DMS53 (cell line): ENCODE results near the gene PIK3C2G.
"Not testable (repeated sequence)": the region's sequence is repeated elsewhere in the genome, so short reads cannot be mapped to it uniquely, and the experiment has no call there.

Experiments used
- DNase-seq: peaks from one replicate; lab custom pipeline; 2025; lab: John Stamatoyannopoulos, UW

The PIK3C2G gene

DNA sequence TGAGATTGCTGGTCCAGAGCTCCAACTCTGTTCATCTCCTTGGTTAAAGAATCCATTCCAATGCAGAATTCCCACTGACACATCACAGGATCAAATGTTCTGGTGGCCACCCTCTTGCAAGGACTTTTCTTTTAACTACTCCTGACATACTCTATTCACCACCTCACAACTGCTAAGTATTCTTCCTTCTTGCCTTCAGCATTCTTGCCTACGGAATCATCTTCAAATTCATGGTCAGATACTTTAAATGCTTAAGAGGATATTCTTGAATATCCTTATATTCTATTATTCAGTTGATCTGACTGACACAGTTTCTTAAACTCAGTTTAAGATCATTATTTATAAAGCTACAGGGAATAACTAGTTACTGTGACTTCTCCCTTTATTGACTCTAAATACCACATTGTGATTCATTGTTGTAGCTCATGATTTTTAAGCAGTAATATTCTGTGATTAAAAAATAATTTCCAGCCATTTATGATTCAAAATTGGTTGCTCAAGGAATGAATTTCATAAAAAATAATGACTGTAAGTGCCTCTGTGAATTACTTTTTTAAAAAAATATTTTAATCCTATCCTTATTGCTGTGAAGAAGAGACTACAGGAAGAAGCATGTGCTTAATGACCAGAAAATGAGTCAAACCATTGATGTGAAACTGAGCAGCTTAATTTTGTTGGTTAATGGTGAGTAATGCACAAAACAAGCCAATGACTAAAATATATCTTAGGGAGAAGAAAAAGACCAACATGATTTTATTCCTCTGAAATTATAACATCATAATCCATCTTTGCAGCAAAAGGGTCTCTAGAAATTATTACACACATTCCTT is 207.1 kb downstream of the PIK3C2G start:
- DNase-seq, result no peak

DNA sequence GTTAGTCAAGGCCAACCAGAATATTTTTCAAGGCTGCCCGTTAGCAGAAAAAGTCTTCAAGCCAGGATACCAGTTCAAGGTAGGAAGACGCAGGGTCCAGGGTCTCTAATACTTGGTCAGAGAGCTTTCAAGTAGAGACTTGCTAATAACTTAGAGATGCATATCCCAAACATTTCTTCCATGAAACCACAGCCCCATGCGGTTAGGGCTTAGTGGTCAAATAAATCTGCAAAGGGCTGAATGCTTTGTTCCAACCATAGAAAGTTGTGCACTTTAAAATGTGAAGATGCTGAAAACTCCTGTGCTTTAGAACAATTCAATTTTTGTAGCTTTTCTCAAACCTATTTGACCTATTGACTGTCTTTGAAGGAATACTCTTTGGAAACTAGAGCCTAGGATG is 208.9 kb downstream of the PIK3C2G start:
- DNase-seq, result no peak

DNA sequence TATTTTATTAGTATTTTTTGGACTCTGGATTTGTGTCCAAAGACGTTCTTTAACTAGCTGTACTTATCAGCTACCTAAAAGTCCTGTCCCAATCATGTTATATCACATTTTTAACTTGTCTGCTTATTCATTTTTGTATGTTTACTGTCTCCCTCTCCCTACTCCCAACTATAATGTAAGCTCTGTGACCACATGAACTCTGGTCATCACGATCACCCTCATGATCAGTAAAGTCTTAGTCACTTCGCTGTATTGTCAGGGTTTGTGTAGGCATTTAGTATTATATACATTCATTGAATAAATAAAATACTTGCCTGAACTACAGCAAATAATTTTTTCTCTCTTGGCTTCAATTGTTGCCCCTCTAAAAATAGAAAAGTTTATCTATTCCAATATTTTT is 211.0 kb downstream of the PIK3C2G start:
- no peak for DNase-seq

DNA sequence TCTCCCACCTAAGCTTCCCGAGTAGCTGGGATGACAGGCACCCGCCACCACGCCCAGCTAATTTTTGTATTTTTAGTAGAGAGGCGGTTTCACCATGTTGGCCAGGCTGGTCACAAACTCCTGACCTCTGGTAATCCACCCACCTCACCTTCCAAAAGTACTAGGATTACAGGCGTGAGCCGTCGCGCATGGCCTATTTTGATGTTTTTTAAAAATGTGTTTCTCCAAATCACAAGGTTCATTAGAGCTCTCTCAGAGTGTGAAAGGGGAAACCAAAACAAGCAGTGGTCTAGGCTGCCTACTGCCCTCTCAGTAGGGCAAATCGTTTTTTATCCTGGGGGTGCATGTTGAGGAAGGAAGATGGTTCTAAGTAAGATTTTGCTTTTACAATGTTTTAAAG is 211.5 kb downstream of the PIK3C2G start:
- no peak for DNase-seq

DNA sequence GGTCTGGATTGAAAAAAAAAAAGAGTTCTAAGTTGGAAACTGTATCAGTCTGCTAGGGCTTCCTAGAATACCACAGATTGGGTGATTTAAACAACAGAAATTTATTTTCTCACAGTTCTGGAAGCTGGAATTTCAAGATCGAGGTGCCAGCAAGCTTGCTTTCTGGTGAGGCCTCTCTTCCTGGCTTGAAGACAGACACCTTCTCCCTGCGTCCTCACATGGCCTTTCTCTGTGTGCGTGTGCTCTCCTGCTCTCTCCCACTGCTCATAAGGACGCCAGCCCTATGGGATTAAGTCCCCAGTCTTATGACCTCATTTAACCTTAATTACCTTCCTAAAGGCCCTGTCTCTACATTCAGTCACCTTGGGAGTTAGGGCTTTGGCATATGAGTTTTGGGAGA is 215.5 kb downstream of the PIK3C2G start:
- DNase-seq, result no peak

DNA sequence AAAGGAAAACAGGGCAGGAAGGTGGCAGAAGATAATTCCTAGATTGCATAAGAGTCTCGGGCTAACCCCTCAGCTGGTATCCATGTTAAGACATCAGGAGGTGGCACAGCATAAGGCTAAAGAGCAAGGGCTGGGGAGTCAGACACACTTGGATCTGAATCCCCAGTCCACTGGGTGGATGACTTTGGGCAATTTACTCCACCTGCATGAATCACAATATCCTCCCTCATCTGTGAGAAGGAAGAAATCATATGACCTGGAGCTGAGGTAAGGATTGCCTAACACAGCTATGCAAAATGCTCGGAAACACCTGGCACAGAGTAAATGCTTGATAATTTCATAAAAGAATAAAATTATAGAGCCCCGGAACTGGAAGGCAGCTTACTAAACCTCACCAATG is 217.9 kb downstream of the PIK3C2G start:
- DNase-seq, result no peak

DNA sequence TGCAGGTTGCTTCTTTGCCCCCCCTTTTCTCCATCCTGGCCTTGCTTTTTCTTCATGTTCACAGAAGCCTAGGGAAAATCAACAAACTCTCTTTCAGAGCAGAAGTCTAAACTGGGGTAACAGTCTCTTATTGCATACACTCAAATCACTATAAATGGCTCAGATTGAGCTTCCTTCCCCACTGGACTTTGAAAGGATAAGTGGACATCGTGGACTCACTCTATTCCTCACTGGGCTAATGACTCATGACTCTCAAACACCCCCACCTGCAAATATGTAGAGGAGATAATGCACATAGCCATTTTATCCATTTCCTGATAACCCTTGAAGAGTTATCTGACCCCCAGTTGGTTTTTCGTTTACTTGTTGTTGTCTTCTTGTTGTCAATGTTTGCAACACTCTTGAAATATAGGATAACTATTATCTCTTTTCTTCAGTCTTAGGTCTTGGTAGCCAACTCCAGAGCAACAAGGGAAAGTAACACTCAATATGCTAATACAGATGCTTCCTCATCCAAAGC is 221.3 kb downstream of the PIK3C2G start:
- peak; percentile 42 for DNase-seq

DNA sequence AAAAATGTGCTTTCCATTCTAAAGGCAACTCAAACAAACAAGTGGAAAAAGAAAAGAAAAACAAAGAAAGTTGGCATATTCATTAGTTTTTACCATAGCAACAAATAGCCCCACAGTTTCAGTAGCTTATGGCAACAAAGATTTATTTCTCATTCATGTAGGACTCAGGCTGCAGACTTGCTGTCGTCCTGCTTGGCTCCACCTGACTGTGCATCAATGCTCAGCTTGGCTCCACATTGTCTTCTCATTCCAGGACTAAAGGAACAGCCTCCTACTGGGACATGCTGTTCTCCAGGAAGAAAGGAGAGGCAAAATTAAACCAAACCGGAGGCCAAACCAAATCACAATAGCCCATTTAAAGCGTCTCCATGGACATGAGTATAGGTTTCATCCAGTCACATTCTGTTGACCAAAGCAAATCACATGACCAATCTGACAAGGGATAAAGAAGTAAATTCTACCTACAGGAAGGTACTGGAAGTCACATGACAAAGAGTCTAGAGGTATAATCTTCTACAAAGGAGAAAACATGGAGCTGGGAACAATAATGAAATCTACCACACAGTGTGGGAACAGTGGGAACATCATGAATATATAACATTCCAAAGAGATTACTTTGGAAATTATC is 222.5 kb downstream of the PIK3C2G start:
- DNase-seq, result no peak

DNA sequence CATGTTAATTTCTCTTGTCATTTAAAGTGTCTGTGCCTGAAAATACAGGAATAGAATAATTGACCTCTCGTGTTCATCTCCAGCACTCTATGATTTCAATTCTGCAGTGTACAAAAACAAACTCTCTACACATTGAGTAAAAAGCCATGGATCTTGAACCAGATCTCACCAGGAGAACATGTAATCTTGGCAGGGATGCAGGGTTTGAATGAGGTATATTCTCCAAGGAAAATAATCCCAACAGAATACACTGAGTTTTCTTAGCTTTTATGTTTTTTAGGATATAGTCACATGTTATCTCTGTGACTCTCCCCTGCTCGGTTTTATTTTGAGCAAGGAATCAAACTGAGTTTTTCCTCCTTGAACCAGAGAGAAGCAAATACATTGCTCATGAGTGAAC is 224.7 kb downstream of the PIK3C2G start:
- no peak for DNase-seq

DNA sequence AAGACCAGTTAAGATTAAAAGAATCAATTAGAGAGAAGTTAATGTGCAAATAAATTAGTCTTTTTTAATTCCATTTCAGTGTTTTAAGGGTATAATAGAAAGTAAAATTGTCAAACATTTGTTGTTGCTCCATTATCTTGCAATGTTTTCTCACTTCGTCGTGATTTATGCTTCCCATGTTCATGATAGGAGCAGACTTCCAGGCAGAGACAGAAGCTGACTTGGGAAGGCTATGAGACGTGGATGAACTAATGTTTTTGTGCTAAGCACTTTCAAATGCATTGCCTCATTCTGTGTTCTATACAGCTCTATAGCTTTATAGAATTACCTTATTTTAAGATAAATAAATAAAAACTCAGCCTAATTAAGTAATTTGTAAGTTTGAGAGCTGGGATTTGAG is 226.2 kb downstream of the PIK3C2G start:
- DNase-seq, result no peak

DNA sequence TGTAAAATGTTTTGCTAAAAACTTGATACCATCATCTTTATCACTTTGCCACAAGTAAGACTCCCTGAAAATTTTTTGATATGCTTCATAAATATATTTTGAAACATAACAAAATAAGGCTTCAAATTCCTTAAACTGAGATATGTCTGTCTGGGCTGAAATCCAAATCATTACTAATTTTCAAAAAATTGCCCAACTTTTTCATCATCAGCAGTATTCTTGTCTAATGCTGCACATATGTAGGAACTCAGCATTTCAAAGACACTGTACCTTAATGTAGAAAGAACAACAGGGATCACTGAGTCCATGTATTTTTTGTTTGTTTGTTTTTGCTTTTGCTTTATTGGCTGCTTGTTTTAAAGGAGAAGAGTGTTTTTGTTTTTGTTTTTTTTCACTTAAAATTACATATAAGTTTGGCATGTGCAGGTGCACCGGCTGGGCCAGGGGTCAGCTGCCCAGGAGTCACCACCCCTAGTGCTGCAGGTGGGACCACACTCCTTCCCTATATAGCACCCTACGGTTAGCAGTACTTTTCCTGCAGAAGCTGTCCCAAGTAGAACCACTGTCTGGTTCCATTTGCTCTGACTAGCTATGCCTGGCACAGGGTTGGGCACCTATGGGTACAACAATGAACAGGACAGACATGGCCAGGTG is 231.2 kb downstream of the PIK3C2G start:
- no peak for DNase-seq

DNA sequence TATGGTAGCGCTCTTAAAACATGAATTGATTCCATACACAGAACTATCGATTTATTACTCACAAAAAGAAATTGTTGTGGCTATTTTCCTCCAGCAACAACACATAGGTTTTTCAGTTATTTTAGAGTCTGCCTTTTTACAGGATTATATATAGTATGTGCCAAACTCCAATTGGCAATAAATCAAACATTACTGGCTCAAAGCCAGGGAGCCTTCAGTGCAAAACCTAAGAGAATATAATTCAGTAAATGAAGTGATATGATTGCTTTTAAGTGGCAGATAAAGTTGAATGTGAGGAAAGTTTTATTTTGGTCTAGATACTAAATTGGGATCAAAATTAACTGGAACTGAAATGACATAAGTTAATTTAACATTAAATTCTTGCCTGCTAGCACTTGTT is 234.8 kb downstream of the PIK3C2G start:
- no peak for DNase-seq

DNA sequence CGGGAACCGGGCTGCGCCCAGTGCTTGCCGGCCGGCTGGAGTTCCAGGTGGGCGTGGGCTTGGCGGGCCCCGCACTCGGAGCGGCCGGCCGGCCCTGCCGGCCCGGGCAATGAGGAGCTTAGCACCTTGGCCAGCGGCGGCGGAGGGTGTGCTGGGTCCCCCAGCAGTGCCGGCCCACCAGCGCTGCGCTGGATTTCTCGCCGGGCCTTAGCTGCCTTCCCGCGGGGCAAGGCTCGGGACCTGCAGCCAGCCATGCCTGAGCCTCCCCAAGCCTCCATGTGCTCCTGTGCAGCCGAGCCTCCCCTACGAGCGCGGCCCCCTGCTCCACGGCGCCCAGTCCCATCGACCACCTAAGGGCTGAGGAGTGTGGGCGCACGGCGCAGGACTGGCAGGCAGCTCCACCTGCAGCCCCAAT is 238.8 kb downstream of the PIK3C2G start:
- not testable (repeated sequence) for DNase-seq

DNA sequence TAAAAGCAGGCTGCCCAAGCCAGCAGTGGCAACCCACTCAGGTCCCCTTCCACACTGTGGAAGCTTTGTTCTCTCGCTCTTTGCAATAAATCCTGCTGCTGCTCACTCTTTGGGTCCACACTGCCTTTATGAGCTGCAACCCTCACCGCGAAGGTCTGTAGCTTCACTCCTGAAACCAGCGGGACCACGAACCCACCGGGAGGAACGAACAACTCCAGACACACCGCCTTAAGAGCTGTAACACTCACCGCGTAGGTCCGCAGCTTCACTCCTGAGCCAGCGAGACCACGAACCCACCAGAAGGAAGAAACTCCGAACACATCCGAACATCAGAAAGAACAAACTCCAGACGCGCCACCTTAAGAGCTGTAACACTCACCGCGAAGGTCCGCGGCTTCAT is 239.4 kb downstream of the PIK3C2G start:
- DNase-seq, result not testable (repeated sequence)

DNA sequence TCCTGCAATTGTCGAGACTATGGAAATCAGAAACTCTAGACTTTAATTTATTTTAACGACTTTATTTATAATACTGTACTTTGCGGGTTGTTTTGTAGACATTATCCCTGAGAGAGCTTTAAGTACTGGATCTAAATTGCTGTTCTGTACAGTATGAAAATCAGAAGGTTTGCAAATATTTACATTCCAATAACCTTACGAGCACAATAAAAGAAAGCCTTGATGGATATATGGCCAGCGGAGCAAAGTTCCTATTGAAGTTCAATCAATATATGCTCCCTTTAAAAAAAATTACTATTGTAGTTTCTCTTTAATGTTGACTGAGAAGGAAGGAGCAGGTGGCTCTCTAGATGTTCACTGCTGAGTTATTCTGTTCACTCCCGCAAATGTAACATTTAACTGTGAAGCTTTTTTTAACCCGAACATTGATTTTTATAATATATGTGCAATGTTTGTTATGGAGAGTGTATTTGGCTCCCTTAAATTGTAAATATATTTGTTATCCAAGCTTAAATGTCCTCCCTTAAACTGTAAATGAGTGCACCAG is 241.2 kb downstream of the PIK3C2G start:
- DNase-seq, result peak; percentile 57

DNA sequence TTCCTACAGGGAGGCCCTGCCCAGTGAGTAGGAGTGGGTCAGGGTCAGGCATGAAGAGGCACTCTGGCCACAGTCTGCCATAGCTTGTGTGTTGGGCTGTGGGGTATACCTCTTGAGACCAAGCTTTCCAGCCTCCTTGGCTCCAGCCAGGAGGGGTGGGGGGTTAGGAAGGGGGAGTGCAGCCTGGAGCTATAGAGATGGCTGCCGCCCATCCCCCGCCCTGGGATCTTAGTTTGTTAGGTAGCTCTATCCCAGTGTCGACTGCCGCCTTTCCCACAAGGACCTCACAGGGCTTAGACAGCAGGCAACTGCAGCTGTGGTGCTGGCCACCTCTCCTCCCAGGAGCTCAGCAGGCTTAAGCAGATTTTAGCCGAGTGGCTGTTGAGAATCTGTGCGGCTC is 260.1 kb downstream of the PIK3C2G start:
- no peak for DNase-seq

DNA sequence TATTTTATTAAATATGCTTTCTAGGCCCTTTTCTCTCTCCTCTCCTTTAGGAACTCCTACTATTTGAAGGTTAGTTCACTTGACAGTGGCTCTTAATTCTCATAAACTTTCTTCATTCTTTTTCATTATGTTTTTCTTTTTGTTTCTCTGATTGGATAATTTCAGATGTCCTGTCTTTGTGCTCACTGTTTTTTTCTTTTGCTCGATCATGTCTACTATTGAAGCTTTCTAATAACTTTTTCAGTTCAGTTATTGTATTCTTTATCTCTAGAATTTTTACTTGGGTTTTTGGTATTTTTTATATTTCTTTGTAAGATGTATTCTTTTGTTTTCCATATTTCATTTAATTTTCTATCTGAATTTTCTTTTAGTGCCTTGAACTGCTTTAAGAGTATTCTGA is 261.5 kb downstream of the PIK3C2G start:
- DNase-seq, result peak; percentile 21

DNA sequence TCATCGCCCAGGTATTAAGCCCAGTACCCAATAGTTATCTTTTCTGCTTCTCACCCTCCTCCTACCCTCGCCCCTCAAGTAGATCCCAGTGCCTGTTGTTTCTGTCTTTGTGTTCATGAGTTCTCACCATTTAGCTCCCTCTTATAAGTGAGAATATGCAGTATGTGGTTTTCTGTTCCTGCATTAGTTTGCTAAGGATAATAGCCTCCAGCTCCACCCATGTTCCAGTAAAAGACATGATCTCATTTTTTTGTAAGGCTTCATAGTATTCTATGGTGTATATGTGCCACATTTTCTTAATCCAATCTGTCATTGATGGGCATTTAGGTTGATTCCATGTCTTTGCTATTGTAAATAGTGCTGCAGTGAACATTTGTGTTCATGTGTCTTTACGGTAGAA is 281.2 kb downstream of the PIK3C2G start:
- not testable (repeated sequence) for DNase-seq

DNA sequence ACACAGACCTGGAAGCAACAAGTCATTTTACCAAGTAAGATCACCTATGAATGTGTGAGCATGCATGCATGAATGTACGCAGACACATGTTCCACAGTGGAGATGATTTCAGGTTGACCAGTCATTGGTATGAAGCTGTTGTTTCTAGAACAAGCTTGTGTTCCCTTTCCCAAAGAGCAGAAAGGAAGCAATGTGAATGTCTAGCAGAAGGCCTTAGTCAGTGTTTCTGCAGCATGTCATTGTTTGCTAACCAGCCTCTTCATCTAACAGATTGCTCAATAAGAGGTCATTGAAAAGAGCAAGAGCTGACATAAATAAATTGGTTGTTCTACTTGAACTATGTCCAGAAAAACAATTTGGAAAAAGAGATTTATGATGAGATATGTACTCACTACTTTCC is 285.1 kb downstream of the PIK3C2G start:
- peak; percentile 94 for DNase-seq

DNA sequence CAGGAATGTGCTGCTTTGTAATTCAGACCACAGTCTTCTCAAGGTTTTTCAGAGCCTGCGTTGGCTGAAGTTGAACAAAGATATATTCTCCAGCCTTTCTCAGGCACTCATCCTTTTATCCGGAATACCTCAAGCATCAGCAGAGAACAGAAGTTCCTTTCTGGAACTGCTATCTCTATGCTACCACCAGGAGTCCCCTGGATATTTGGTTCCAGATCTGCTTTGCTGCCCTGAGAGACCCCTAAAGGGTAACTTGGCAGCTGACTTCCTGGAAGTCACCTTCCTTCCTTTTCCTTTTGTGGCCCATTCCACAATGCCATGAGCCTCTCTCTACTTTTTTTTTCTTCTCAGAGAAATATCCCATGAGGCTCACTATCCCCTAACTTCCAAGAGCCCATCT is 288.3 kb downstream of the PIK3C2G start:
- no peak for DNase-seq

DNA sequence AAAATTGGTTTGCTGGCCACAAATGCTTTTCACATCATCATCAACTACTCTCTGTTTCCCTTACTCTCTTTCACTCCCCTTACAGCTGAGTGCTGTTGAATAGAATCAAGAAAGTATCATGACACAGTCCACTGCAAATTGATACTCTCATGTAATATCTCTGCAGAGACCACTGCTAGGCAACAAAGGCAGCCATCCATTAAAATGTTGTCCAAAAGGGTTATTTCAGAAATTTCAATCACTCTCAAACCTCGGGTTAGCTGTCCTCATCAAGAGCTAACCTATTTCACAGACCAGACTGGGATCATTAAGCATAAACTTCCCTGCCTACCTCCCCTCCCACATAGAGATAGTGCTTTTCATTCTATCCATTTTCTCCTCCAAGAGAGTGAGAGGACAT is 289.8 kb downstream of the PIK3C2G start:
- DNase-seq, result no peak

DNA sequence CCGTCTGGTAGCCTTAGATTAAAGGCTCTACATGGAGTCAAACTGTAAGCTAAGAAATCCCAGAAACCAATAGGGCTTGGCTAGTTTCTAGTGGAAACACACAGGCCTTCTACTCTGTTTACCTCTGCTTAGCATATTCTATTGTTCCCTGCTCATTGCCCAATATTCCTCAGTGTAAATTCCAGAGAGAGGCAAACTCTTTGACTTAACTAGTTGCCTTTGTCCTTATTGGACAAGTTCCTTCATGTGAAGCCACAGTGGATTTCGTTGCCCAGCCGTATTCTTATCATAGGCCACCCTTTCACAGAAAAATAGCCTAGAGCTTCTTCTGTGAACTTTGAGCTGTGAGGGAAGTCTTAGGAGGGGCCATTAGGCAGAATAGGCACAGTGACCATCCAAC is 290.4 kb downstream of the PIK3C2G start:
- DNase-seq, result no peak

DNA sequence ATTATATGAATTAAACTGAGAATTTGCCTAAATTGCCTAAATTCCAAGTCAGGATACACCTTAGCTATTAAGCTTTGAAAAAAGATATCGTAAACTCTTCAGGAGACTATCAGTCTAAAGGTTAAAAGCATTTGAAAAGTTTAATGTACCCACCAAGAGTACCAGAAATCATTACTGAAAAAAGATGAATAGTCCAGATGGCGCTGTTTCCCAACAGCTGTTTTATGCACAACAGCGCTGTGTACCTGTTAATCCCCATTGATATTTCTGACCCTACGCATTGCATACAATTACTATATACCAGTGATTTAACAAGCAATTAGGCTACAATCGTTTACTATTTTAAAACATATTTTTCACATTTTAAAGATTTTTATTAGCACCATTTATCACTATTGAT is 291.5 kb downstream of the PIK3C2G start:
- DNase-seq, result peak; percentile 42
